Effector memory CD8-positive, alpha-beta T cell (primary cell): Measurements from ENCODE around the gene JAKMIP3.

Experiments used
- ATAC-seq: fragments of 150-1000 bp; cut with Tn5 transposase; replicated peaks from 2 replicates; pipeline ENCODE4 v1.10.0; 2021; ENCODE audit warnings: mild to moderate bottlenecking, moderate library complexity
- DNase-seq, 3 experiments: peaks; one replicate each; pipeline ENCODE4 v3.0.0; 2021
- H3K27ac Mint-ChIP-seq, 2 donors: one replicate each; pipeline ENCODE4 v1.8.0; 2022; ENCODE audit warnings: mild to moderate bottlenecking in 2 of 2, mixed read lengths in 2 of 2, moderate library complexity in 2 of 2
- H3K27me3 Mint-ChIP-seq, 2 donors: one replicate each; pipeline ENCODE4 v1.8.0; 2022; ENCODE audit warnings: mixed read lengths in 2 of 2
- H3K36me3 Mint-ChIP-seq: one replicate; pipeline ENCODE4 v1.8.0; 2022; ENCODE audit warnings: mild to moderate bottlenecking, moderate library complexity, mixed read lengths; ENCODE audit not compliant: insufficient read depth
- H3K4me1 Mint-ChIP-seq, 2 donors: one replicate each; pipeline ENCODE4 v1.8.0; 2022; ENCODE audit warnings: low read depth in 2 of 2, mixed read lengths in 2 of 2
- H3K4me3 Mint-ChIP-seq, 2 donors: one replicate each; pipeline ENCODE4 v1.8.0; 2022; ENCODE audit warnings: mild to moderate bottlenecking in 2 of 2, mixed read lengths in 2 of 2, moderate library complexity in 2 of 2
- H3K9me3 Mint-ChIP-seq, 2 donors: one replicate each; pipeline ENCODE4 v1.8.0; 2022; ENCODE audit warnings: mixed read lengths in 2 of 2

The JAKMIP3 gene

GRCh38 chr10:132109341-132110110, 43.8 kb downstream of the JAKMIP3 start:
- H3K4me1 Mint-ChIP-seq = no peaks in the 10 kb centered on the region
- peaks cover 4% of the 10 kb centered on the region for H3K36me3 Mint-ChIP-seq
- DNase-seq (no peak), ATAC-seq (no peak)
- peaks cover 12 to 35% of the 10 kb centered on the region in 2 donors for H3K27me3 Mint-ChIP-seq
- H3K27ac Mint-ChIP-seq = no peak overlapping the region
- H3K4me3 Mint-ChIP-seq = no peak overlapping the region
- no peaks in the 10 kb centered on the region for H3K9me3 Mint-ChIP-seq

GRCh38 chr10:132110111-132110521, 44.4 kb downstream of the JAKMIP3 start:
- H3K36me3 Mint-ChIP-seq = peaks cover 5% of the 10 kb centered on the region
- no peak overlapping the region for H3K27ac Mint-ChIP-seq
- H3K9me3 Mint-ChIP-seq = no peaks in the 10 kb centered on the region
- H3K27me3 Mint-ChIP-seq = peaks cover 12 to 35% of the 10 kb centered on the region in 2 donors
- ATAC-seq (no peak), DNase-seq (no peak)
- no peaks in the 10 kb centered on the region for H3K4me1 Mint-ChIP-seq
- no peak overlapping the region for H3K4me3 Mint-ChIP-seq

GRCh38 chr10:132110713-132111112, 45.0 kb downstream of the JAKMIP3 start:
- DNase-seq (no peak), ATAC-seq (no peak)
- Mint-ChIP-seq H3K4me1 (no peaks in the 10 kb centered on the region), H3K36me3 (peaks cover 8% of the 10 kb centered on the region), H3K27ac (no peak overlapping the region), H3K27me3 (peaks cover 12 to 35% of the 10 kb centered on the region in 2 donors), H3K4me3 (no peak overlapping the region), H3K9me3 (no peaks in the 10 kb centered on the region)

GRCh38 chr10:132111121-132111731, 45.5 kb downstream of the JAKMIP3 start:
- DNase-seq = no peak
- H3K27me3 Mint-ChIP-seq = peaks cover 12 to 35% of the 10 kb centered on the region in 2 donors
- H3K4me1 Mint-ChIP-seq = no peaks in the 10 kb centered on the region
- ATAC-seq = no peak
- peaks cover 8% of the 10 kb centered on the region for H3K36me3 Mint-ChIP-seq
- no peaks in the 10 kb centered on the region for H3K9me3 Mint-ChIP-seq
- no peak overlapping the region for H3K27ac Mint-ChIP-seq
- no peak overlapping the region for H3K4me3 Mint-ChIP-seq

GRCh38 chr10:132111871-132112341, 46.2 kb downstream of the JAKMIP3 start:
- peaks cover 12 to 35% of the 10 kb centered on the region in 2 donors for H3K27me3 Mint-ChIP-seq
- H3K36me3 Mint-ChIP-seq = peaks cover 8% of the 10 kb centered on the region
- no peak overlapping the region for H3K4me3 Mint-ChIP-seq
- no peaks in the 10 kb centered on the region for H3K4me1 Mint-ChIP-seq
- ATAC-seq (no peak), DNase-seq (no peak)
- H3K27ac Mint-ChIP-seq = no peak overlapping the region
- no peaks in the 10 kb centered on the region for H3K9me3 Mint-ChIP-seq

GRCh38 chr10:132112611-132113010, 46.9 kb downstream of the JAKMIP3 start:
- DNase-seq = no peak
- H3K27ac Mint-ChIP-seq = no peak overlapping the region
- H3K9me3 Mint-ChIP-seq = no peaks in the 10 kb centered on the region
- peaks cover 12 to 35% of the 10 kb centered on the region in 2 donors for H3K27me3 Mint-ChIP-seq
- no peak overlapping the region for H3K4me3 Mint-ChIP-seq
- H3K36me3 Mint-ChIP-seq = peaks cover 8% of the 10 kb centered on the region
- ATAC-seq = no peak
- H3K4me1 Mint-ChIP-seq = no peaks in the 10 kb centered on the region

GRCh38 chr10:132113206-132113605, 47.5 kb downstream of the JAKMIP3 start:
- no peaks in the 10 kb centered on the region for H3K4me1 Mint-ChIP-seq

GRCh38 chr10:132113766-132114365, 48.1 kb downstream of the JAKMIP3 start:
- Mint-ChIP-seq H3K9me3 (no peaks in the 10 kb centered on the region), H3K27me3 (peaks cover 14 to 41% of the 10 kb centered on the region in 2 donors), H3K36me3 (peaks cover 8% of the 10 kb centered on the region), H3K4me3 (no peak overlapping the region), H3K4me1 (no peaks in the 10 kb centered on the region), H3K27ac (no peak overlapping the region)
- ATAC-seq = no peak
- no peak for DNase-seq

More at GRCh38 chr10:132113206-132113605, 47.5 kb downstream of the JAKMIP3 start:
- no peak overlapping the region for H3K4me3 Mint-ChIP-seq
- H3K9me3 Mint-ChIP-seq = no peaks in the 10 kb centered on the region
- DNase-seq = no peak
- peaks cover 12 to 35% of the 10 kb centered on the region in 2 donors for H3K27me3 Mint-ChIP-seq
- ATAC-seq = no peak
- H3K36me3 Mint-ChIP-seq = peaks cover 8% of the 10 kb centered on the region
- no peak overlapping the region for H3K27ac Mint-ChIP-seq

- no peak for ATAC-seq
- DNase-seq = no peak
- Mint-ChIP-seq H3K27me3 (peaks cover 25 to 44% of the 10 kb centered on the region in 2 donors), H3K9me3 (no peaks in the 10 kb centered on the region), H3K27ac (no peak overlapping the region), H3K36me3 (peaks cover 8% of the 10 kb centered on the region), H3K4me3 (no peak overlapping the region), H3K4me1 (no peaks in the 10 kb centered on the region)
Observed at GRCh38 chr10:132114953-132115520, 49.3 kb downstream of the JAKMIP3 start.
